ACC112 (cell line): ENCODE measurements around the gene C10orf62.

Experiments
- H2AFZ ChIP-seq: fragments of 200-600 bp; sonication (generic); one replicate; pipeline ENCODE4 v1.6.0; 2017; ENCODE audit warnings: antibody characterized with exemption, low read length; ENCODE audit not compliant: unreplicated experiment
- H3K27ac ChIP-seq: fragments of 200-600 bp; sonication (generic); 2 replicates; pipeline ENCODE4 v1.5.1; 2014; ENCODE audit warnings: low read depth, mild to moderate bottlenecking, antibody characterized with exemption, low read length, moderate library complexity
- H3K27me3 ChIP-seq: fragments of 200-600 bp; sonication (generic); 2 replicates; pipeline ENCODE4 v1.6.1; 2014; ENCODE audit warnings: mild to moderate bottlenecking, antibody characterized with exemption, low read length, moderate library complexity, mixed read lengths; ENCODE audit not compliant: insufficient read depth
- H3K36me3 ChIP-seq: fragments of 200-600 bp; sonication (generic); 2 replicates; pipeline ENCODE4 v1.6.1; 2016; ENCODE audit warnings: mild to moderate bottlenecking, antibody characterized with exemption, low read length, moderate library complexity, mixed read lengths; ENCODE audit not compliant: insufficient read depth
- H3K4me1 ChIP-seq: fragments of 200-600 bp; sonication (generic); one replicate; pipeline ENCODE4 v1.6.1; 2016; ENCODE audit warnings: low read length, mixed read lengths; ENCODE audit not compliant: insufficient read depth, unreplicated experiment, control insufficient read depth
- H3K4me3 ChIP-seq: fragments of 200-600 bp; sonication (generic); 2 replicates; pipeline ENCODE4 v1.5.1; 2014; ENCODE audit warnings: mild to moderate bottlenecking, low read depth, low read length
- H3K79me2 ChIP-seq: fragments of 200-600 bp; sonication (generic); one replicate; pipeline ENCODE4 v1.6.0; 2016; ENCODE audit warnings: low read length; ENCODE audit not compliant: control insufficient read depth, unreplicated experiment, insufficient read depth

C10orf62 gene

DNA sequence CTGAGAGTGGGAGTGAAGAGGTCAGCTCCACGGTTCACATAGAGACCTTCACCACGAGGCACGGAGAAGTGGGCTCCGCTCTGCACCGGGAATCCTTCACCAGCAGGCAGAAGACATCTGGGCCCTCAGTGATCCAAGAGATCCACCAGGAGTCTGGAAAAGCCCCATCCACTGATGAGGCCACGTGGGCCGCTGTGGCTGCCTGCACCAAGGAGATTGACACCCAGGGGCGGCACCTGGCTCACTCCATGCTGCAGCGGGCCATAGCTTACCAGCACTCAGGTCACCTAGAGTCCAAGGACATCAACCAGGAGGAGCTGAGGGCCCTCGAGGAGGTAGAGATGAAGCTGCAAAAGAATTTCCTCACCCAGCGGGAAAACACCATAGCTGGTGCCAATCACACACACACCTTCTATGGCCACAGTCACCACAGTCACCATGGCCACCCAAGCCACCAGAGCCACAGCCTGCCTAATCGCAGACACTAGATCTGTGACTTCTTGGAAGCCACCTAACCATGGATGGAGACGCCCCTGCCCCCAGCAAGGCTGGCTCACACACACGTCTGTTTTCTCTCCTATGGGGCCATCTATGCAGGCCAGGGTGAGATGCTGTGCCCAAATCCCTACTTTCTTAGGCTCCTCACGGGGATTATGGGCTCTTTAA is 694 bp downstream of the C10orf62 start:
- Histone ChIP-seq H3K4me3 (no peak overlapping the region), H3K27ac (no peak overlapping the region), H3K27me3 (no peaks in the 10 kb centered on the region), H2AFZ (no peak overlapping the region), H3K36me3 (no peaks in the 10 kb centered on the region), H3K4me1 (no peaks in the 10 kb centered on the region), H3K79me2 (no peaks in the 10 kb centered on the region)

DNA sequence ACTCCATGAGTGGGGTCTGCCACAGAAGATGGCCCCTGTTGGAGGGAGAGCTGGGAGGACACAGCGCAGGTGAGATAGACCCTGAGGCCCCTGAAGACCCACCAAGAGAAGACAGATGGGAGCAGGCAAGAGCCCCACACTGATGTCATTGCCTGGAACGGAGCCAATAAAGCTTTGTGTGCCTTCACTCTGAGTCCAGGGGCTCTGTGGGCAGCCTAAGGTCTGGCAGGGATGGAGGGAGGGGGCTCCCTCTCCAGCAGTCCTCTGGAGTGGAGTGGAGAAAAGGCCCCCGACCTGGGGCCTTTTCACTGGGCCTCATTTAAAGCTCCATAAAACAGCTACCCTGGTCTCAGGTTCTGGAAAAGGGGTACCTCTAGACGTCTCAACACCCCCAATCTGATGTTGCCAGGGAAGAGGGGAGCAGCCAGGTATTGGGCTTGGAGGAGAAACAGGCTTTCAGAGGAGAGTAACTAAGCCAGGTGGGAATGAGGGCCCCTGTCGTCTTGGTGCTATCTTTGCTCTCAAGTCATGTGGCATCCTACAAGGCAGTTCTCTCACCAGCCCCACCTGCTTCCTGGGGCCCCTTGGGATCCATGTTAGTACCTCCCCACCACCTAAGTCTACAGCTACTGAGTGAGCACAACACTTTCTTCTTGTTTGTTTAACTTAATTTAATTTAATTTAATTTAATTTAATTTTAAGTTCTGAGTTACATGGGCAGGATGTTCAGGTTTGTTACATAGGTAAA is 1.4 kb downstream of the C10orf62 start:
- Histone ChIP-seq H3K27ac (no peak overlapping the region), H3K4me3 (no peak overlapping the region), H3K4me1 (peaks cover 6% of the 10 kb centered on the region), H3K27me3 (no peaks in the 10 kb centered on the region), H3K79me2 (no peaks in the 10 kb centered on the region), H2AFZ (no peak overlapping the region), H3K36me3 (no peaks in the 10 kb centered on the region)

DNA sequence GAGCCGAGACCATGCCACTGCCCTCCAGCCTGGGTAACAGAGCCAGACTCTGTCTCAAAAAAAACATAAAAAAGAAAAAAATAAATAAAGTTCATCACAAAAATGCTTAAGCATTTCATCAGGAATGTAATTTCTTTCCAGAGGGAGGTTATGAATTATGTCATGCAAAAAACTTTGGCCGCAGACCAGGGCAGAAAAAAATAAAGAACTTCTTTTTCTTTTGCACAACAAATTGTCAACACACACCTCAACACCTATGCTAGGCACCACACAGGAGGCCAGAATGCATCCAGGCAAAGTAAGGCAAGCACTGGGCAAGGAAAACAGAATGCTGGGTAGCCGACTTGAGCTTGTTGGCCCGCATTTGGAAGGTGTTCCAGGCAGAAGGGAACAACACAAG is 3.9 kb downstream of the C10orf62 start:
- Histone ChIP-seq H3K27me3 (no peaks in the 10 kb centered on the region), H3K4me1 (peaks cover 29% of the 10 kb centered on the region), H3K27ac (no peak overlapping the region), H3K79me2 (no peaks in the 10 kb centered on the region), H2AFZ (no peak overlapping the region), H3K4me3 (no peak overlapping the region), H3K36me3 (no peaks in the 10 kb centered on the region)

DNA sequence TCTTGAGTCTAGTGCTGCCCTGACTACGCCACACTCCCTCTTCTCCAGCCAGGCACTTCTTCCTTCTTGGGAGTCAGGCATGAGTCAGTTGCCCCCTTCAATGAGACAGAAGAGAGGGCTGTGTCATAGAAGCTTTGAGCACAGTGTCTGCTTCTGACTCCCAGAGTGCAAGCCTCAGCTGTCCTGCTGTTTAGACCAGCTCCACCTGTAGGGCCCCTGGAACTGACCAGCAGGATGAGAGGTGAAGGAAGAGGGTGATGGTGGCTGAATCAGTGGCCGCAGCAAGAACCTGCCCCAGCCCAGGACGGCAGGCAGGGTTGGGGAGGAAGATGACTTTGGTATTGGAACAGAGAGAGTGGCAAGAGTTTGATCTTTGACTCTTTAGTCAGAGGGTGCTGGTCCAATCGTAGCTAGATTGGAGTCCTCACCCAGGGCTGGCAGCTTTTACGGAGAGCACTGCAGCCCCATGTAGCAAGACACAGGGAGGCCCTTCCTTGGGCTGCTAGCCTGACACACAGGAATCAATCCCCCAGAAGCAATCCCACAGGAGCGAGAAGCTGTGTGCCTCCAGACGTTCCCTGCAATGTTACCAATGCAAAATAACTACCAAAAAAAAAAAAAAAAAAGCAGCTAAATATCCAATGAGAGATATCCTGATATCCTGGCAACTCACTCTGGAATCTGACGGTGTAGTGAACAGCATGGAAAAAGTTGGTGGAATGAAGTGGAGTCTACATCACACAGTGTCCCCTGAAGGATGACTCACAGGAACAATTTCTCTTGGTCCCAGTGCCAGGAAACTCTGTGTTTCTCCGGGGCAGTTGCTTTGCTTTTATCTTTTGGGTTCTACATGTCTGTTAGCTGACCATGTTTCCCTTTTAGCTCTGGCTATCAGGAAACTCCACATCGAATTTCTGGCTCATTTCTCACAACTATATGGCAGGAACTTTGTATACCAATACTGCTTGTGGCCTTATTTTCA is 6.9 kb downstream of the C10orf62 start:
- Histone ChIP-seq H3K27me3 (no peaks in the 10 kb centered on the region), H2AFZ (peak overlapping the region; percentile 26), H3K4me1 (peaks cover 29% of the 10 kb centered on the region), H3K79me2 (no peaks in the 10 kb centered on the region), H3K4me3 (peak overlapping the region; percentile 31; the same call in 1 of the 2 replicates), H3K27ac (peak overlapping the region; percentile 90), H3K36me3 (no peaks in the 10 kb centered on the region)

DNA sequence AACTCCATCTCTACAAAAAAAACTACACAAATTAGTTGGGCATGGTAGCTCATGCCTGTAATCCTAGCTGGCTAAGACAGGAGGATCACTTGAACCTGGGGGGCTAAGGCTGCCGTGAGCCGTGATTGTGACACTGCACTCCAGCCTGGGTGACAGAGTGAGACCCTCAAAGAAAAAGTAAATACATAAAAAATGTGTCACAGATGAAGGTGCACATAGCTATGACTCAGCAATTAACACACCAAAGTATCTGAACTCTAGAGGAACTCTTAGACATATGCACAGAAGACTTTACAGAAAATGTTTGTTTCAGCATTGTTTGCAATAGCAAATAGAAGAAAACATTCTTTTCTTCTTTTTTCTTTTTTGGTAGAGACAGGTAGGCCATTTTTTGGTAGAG is 8.3 kb downstream of the C10orf62 start:
- peaks cover 29% of the 10 kb centered on the region for H3K4me1 ChIP-seq
- H3K27me3 ChIP-seq, result no peaks in the 10 kb centered on the region
- H3K79me2 ChIP-seq, result no peaks in the 10 kb centered on the region
- peak overlapping the region; percentile 90 for H3K27ac ChIP-seq
- no peaks in the 10 kb centered on the region for H3K36me3 ChIP-seq
- H2AFZ ChIP-seq, result no peak overlapping the region
- H3K4me3 ChIP-seq, result no peak overlapping the region

DNA sequence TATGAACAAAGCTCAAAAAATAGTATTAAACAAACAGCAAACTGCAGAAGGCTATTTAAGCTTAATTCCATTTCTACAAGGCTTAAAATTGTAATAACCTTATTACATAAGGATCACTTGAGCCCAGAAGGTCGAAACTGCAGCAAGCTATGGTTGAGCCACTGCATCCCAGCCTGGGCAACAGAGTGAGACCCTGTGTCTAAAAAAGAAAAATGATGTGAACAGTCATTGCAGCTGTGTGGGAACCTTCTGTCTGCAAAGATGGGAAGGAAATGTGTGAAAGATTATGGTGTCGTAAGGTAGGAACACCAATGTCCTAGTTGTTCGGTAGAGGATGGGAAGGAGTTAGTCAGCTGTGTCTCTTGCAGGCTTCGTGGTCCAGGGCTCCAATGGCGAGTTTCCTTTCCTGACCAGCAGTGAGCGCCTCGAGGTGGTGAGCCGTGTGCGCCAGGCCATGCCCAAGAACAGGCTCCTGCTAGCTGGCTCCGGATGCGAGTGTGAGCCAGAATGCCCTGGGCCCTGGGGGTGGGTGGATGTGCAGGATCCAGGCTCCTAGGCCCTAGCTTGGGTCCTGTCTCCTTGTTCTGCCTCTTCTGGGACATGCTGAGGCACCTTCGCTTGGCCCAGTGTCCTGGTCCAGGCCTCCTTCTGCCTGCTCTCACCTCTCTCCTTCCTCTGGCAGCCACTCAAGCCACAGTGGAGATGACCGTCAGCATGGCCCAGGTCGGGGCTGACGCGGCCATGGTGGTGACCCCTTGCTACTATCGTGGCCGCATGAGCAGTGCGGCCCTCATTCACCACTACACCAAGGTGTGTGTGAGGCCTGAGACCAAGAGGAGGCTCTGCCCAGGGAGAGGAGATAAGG is 9.1 kb downstream of the C10orf62 start:
- Histone ChIP-seq H3K4me3 (no peak overlapping the region), H3K79me2 (no peaks in the 10 kb centered on the region), H2AFZ (no peak overlapping the region), H3K4me1 (peaks cover 29% of the 10 kb centered on the region), H3K36me3 (no peaks in the 10 kb centered on the region), H3K27me3 (no peaks in the 10 kb centered on the region), H3K27ac (no peak overlapping the region)

GRCh38 chr10:97599272-97599619 is 9.7 kb downstream of the C10orf62 start:
- peaks cover 29% of the 10 kb centered on the region for H3K4me1 ChIP-seq
- H3K4me3 ChIP-seq, result no peak overlapping the region
- H3K36me3 ChIP-seq, result no peaks in the 10 kb centered on the region
- H2AFZ ChIP-seq, result no peak overlapping the region
- H3K27ac ChIP-seq, result no peak overlapping the region
- no peaks in the 10 kb centered on the region for H3K27me3 ChIP-seq
- H3K79me2 ChIP-seq, result no peaks in the 10 kb centered on the region

DNA sequence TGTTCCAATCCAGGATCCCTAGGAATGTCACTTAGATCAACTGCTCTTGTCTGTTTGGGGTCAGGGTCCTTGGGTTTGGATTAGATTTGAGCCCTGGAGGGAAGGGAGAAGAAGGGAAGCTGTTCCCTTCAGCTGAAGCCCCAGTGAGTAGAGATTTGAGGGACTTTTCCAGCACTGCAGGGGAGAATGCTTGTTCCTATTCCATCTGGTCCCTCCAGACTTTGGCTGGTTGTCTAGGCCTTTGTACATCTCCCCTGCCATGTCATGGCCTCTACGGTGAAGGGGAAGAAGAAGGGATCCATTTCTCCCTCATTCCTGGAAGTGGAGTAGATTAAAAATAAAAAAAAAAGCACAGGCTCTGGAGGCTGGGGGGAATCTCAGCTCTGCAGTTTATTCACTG is 11.1 kb downstream of the C10orf62 start:
- Histone ChIP-seq H3K27ac (no peak overlapping the region), H3K36me3 (no peaks in the 10 kb centered on the region), H3K4me1 (peaks cover 26% of the 10 kb centered on the region), H2AFZ (no peak overlapping the region), H3K4me3 (no peak overlapping the region), H3K79me2 (no peaks in the 10 kb centered on the region), H3K27me3 (no peaks in the 10 kb centered on the region)

- Histone ChIP-seq H3K4me3 (no peak overlapping the region), H3K27ac (no peak overlapping the region), H2AFZ (no peak overlapping the region), H3K79me2 (no peaks in the 10 kb centered on the region), H3K27me3 (no peaks in the 10 kb centered on the region), H3K36me3 (no peaks in the 10 kb centered on the region), H3K4me1 (peaks cover 17% of the 10 kb centered on the region)
These were observed 12.0 kb downstream of the C10orf62 start for GRCh38 chr10:97601268-97602215.
